Gastroesophageal sphincter (tissue), 3 donors: Measurements from ENCODE around the gene ATG16L1.

ENCODE experiments used
- EP300 ChIP-seq: sonication (generic); formaldehyde crosslinking; IDR thresholded peaks from one replicate; pipeline ENCODE4 v1.6.1; 2017; ENCODE audit warnings: antibody characterized with exemption, mild to moderate bottlenecking
- POLR2A ChIP-seq, 2 donors: fragments of 450-650 bp; IDR thresholded peaks; one replicate each; pipeline ENCODE4 v1.6.1; 2017; ENCODE audit warnings: antibody characterized with exemption in 2 of 2, mild to moderate bottlenecking in 2 of 2, moderate library complexity in 1 of 2
- POLR2AphosphoS5 ChIP-seq: sonication (generic); formaldehyde crosslinking; IDR thresholded peaks from one replicate; pipeline ENCODE4 v1.6.1; 2017; ENCODE audit warnings: antibody characterized with exemption
- TF ChIP-seq, protein P1 (sequence below), 4 experiments: fragments of 200-600 bp in 2 of 4; fragments of 450-650 bp in 2 of 4; sonication (generic) in 1 of 4; IDR thresholded peaks; one replicate each; pipeline ENCODE4 v1.5.1; 2017 to 2019; ENCODE audit warnings: antibody characterized with exemption in 4 of 4, mild to moderate bottlenecking in 2 of 4, moderate library complexity in 2 of 4

DNA sequence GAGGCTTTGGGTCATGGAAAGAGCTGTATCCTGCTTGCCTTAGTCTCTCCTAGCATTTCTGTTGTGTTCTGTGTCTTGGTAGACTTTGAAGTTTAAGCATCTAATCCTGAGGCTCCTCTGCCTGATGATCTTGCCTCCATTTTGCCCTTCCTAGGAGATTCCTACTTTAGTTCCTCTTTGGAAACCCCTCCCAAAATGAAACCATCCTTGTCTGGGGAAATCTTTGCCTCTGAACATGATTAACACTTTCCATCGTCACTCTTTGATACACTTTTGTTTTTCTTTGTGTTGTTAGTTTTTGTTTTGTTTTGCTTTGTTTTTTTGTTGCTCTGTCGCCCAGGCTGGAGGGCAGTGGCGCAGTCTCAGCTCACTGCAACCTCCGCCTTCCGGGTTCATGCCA, 9.2 kb downstream of the ATG16L1 start:
- TF ChIP-seq, protein P1, sequence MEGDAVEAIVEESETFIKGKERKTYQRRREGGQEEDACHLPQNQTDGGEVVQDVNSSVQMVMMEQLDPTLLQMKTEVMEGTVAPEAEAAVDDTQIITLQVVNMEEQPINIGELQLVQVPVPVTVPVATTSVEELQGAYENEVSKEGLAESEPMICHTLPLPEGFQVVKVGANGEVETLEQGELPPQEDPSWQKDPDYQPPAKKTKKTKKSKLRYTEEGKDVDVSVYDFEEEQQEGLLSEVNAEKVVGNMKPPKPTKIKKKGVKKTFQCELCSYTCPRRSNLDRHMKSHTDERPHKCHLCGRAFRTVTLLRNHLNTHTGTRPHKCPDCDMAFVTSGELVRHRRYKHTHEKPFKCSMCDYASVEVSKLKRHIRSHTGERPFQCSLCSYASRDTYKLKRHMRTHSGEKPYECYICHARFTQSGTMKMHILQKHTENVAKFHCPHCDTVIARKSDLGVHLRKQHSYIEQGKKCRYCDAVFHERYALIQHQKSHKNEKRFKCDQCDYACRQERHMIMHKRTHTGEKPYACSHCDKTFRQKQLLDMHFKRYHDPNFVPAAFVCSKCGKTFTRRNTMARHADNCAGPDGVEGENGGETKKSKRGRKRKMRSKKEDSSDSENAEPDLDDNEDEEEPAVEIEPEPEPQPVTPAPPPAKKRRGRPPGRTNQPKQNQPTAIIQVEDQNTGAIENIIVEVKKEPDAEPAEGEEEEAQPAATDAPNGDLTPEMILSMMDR (IDR thresholded peaks at IDR 0.05), result no peak
- TF ChIP-seq POLR2A (IDR thresholded peaks at IDR 0.05) (no peak), EP300 (no peak), POLR2AphosphoS5 (no peak)
